ENCODE measurements around the gene TM9SF4.

DNA sequence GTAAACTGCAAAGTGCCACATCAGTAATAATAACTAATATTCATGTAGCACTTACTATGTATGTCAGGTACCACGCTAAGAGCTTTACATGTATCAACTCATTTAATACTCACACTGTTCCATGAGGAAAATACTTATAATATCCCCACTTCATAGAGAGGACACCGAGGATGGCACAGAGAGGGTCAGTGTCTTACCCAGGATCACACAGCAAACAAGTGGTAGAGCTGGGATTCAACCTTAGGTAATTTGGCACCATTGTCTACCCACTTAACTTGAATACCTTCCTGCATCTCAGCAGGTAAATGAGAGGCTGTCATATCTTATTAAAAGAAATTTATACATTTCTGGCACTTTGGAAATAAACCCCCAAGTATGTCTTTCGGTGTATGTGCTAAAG lies 106.2 kb downstream of the TM9SF4 start:
- TF ChIP-seq, protein P1, sequence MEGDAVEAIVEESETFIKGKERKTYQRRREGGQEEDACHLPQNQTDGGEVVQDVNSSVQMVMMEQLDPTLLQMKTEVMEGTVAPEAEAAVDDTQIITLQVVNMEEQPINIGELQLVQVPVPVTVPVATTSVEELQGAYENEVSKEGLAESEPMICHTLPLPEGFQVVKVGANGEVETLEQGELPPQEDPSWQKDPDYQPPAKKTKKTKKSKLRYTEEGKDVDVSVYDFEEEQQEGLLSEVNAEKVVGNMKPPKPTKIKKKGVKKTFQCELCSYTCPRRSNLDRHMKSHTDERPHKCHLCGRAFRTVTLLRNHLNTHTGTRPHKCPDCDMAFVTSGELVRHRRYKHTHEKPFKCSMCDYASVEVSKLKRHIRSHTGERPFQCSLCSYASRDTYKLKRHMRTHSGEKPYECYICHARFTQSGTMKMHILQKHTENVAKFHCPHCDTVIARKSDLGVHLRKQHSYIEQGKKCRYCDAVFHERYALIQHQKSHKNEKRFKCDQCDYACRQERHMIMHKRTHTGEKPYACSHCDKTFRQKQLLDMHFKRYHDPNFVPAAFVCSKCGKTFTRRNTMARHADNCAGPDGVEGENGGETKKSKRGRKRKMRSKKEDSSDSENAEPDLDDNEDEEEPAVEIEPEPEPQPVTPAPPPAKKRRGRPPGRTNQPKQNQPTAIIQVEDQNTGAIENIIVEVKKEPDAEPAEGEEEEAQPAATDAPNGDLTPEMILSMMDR (optimal IDR thresholded peaks at IDR 0.05 in 1 of 3, IDR thresholded peaks at IDR 0.05 in 1 of 3, conservative IDR thresholded peaks at IDR 0.05 in 1 of 3; ENCODE audit: extremely low read depth in 1 of 3, insufficient read depth in 2 of 3, low read length in 3 of 3), result no peak
- no peak for TF ChIP-seq EZH2 (IDR thresholded peaks at IDR 0.05; ENCODE audit: low read length)

Data from keratinocyte (primary cell).